D341Med (cell line): ENCODE data around the gene MBD5.

Experiments used
- DNase-seq: peaks from one replicate; pipeline ENCODE4 v3.0.0; 2012; ENCODE audit warnings: low spot score

MBD5 gene

DNA sequence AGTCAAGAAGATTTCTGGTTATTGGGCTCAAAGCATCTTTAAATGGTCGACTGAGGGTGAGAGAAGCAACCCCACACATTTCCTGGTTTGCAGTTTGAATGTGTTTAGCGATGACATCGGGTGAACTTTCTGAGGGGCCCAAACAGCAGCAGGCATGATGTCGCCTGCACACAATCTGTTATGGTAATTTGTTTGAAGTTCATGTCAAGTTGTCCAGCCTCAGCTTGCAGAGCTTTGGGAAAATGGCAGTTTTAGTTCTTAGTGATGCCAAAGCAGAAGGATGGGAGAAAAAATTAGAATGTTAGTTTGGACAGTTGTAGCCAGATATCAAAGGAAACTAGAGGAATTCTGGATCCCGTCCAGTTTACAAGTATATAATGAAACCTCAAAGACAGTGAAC lies 284.6 kb downstream of the MBD5 start:
- no peak for DNase-seq

DNA sequence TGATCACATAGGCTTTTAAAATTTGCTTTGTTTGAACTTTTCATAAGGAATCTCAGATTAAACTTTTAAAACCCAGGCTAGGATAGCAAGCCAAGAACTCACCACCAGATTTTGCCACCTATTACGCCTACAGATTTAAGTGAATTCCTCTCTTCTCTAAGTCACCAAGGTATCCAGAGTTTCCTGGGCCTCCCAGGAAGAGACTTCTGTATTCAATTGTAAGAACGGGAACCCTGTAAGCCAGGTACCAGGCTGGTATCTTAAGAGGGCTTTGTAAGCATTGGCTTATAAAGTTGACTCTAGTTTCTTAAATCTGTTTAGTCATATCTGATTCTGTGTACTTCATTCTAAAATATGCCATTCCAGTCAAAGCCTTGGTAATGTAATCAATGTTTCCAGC lies 285.1 kb downstream of the MBD5 start:
- DNase-seq, result no peak

DNA sequence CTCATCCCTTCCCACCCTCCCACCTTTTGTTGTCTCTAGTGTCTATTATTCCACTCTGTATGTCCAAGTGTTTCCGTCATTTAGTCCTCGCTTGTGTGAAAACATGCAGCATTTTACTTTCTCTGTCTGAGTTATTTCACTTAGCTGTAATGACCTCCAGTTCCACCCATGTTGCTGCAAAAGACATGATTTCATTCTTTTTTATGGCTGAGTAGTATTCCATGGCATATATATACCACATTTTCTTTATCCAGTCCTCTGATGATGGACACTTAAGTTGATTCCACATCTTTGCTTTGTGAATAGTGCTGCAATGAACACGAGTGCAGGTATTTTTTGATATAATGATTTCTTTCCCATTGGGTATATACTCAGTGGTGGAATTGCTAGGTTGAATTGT lies 296.7 kb downstream of the MBD5 start:
- DNase-seq, result no peak

- no peak for DNase-seq
Observed at GRCh38 chr2:148338541-148338940, 317.6 kb downstream of the MBD5 start.

DNA sequence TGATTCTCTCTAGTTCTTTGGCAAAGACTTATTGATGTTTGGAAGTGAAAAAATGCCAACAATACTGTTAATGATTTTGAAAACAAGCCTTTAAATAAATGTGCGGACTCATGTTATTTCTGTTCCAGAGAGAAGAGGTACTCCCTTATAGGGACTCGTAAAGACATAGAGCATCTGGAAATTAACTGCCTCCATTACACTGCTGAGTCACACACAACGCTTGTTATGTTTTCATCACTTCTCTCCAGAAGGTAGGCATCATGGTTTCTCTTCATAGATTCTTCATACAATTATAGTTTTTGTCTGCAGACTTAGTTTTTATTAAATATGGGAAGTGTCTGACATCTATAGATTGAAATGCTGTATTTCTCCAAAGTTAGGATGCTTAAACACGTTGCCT lies 321.2 kb downstream of the MBD5 start:
- no peak for DNase-seq

- no peak for DNase-seq
Observed at GRCh38 chr2:148350199-148350598, 329.3 kb downstream of the MBD5 start.

GRCh38 chr2:148351437-148352143 lies 330.7 kb downstream of the MBD5 start:
- DNase-seq, result no peak

- no peak for DNase-seq
Observed at GRCh38 chr2:148358375-148358774, 337.5 kb downstream of the MBD5 start.

DNA sequence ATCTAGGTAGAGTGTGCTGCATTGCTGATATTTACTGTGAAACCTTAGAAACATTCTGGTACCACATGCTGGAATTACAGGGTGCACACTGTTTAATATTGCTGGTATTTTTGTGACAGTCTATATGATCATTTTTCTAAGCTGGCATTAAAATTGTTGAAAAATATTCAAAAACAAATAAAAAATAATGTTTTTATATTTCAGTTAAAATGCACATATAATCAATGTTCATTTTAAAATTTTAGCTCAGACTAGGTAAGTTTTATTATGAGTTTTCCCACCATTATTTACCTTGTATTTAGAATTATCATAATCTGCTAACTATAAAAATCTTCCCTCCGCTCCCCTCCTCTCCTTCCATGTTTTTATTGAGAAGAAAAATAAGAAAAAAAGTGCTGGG lies 339.8 kb downstream of the MBD5 start:
- no peak for DNase-seq

- no peak for DNase-seq
Observed at GRCh38 chr2:148362144-148362796, 341.4 kb downstream of the MBD5 start.

DNA sequence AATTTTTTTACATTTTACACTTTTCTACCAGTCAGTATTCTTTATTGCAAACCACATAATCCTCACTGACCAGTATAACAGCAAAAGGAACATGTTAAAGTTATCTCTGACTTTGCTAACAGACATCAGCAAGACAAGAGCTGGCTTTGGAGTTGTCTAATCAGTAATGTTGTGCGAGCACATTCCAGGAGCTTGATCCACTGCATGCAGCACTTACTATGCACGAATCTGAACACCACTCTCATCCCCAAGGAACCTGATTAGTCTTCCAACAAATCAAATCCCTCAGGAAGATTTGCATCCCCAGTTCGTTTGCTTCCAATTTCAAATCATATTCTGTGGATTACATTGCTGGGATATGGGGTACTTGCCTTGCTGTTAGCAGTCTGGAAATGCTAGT lies 354.3 kb downstream of the MBD5 start:
- no peak for DNase-seq

DNA sequence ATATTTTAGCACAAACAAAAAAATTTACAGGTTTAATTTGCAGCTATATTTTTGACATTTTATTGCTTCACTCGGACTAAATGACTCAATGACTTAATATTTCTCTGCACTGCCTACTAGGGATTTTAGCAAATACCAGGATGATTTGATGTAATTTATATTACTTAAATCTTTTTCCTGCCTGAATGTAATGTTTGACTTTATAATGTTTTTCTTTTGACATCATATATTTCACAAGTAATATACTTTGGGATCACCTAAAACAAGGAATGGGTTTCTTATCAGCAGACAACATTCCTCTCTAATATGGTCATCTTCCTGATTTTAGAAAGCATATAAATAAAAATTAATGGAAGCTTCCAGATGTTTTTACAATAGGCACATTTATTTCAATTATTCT lies 370.4 kb downstream of the MBD5 start:
- no peak for DNase-seq

GRCh38 chr2:148402786-148403185 lies 381.9 kb downstream of the MBD5 start:
- DNase-seq, result no peak

DNA sequence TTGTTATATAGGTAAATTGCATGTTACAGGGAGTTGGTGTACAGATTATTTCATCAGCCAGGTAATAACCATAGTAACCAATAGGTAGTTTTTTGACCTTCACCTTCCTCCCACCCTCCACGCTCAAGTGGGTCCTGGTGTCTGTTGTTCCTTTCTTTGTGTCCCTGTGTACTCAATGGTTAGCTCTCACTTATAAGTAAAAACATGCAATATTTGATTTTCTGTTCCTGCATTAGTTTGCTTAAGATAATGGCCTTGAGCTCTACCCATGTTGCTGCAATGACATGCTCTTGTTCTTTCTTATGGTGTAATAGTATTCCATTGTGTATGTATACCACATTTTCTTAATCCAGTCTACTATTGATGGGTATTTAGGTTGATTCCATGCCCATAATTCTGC lies 390.0 kb downstream of the MBD5 start:
- no peak for DNase-seq

DNA sequence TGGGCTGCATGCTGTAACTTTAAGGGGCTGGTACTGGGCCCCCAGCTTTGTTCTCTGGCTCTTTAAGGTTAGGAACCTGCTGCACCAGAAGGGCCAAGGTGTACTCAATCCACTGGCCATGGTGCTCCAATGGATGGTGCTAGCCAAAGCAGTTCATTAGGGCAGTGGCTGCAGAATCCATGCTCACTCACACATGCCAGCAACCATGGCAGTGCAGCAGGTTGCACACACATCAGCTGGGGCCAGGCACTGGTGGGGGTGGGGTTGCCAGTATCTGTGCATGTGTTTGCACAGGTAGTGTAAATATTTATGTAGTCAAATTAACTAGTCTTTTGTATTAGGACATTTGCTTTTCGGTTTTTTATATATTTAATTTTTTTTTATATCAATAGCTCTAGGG lies 395.4 kb downstream of the MBD5 start:
- no peak for DNase-seq

GRCh38 chr2:148430101-148430500 lies 409.2 kb downstream of the MBD5 start:
- no peak for DNase-seq

DNA sequence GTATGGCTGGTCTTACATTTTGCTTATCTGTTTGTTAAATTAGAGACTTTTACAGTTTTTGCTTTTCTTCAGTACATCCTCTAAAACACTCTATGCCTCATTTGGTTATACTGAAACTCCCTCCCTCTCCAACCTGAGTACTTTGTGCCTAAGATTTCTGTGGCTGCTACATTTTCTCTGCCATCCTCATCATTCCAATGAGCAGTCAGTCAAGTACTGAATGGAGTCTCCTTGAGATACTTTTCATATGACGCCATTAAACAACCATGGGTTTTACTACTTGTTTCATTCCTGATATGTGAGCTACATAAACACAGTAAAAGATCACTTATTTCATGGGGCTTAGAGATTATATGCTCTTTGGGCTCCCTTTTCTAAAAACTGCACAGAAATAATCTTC lies 427.0 kb downstream of the MBD5 start:
- DNase-seq, result no peak

- no peak for DNase-seq
Observed at GRCh38 chr2:148450531-148450930, 429.6 kb downstream of the MBD5 start.

DNA sequence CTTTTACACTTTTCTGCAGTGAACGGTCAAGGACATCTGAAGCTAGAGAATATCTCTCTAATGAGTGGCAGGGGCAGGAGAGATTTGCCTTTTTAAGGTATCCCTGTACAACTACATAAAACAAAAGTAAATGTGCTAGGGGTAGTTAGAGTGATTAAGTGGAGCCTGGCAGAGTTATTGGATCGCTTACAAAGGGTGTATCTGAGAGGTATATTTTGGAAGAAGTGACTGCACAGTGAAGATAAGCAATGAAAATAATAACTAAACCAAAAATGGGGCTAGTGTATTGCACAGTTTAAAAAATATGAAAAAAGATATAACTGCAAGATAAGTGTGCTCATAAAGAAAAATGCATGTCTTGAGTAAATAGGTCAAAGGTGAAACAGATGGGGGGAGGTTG lies 430.2 kb downstream of the MBD5 start:
- no peak for DNase-seq

- DNase-seq, result no peak
Observed at GRCh38 chr2:148455791-148456190, 434.9 kb downstream of the MBD5 start.

DNA sequence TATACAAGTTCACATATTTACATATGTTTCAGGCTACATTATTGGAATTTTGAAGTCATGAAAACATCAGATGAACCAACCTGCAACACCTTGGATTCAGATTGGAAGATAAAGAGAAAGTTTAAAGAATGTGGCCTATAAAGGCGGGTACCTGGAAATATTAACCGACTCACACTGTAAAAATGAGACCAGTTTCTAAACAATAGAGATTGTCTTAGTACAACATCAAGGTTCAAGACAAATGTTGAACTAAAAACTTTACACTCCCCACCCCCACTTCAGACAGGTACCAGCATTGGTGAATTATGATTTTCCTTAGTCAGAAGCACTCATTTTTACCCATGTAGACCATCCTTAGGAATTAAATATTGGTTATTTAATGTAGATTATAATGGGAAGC lies 437.3 kb downstream of the MBD5 start:
- DNase-seq, result no peak

- no peak for DNase-seq
Observed at GRCh38 chr2:148459377-148459778, 438.5 kb downstream of the MBD5 start.

GRCh38 chr2:148461876-148462275 lies 441.0 kb downstream of the MBD5 start:
- DNase-seq, result no peak

- DNase-seq, result no peak
Observed at GRCh38 chr2:148475626-148476025, 454.7 kb downstream of the MBD5 start.
